Keratinocyte (primary cell): ENCODE measurements around the gene ANO9.

Experiments
- EZH2 ChIP-seq: IDR thresholded peaks from one replicate; pipeline ENCODE4 v1.6.1; 2012; ENCODE audit warnings: inconsistent platforms, mild to moderate bottlenecking, low read length, moderate library complexity
- TF ChIP-seq, protein P1 (sequence below), 3 experiments: IDR thresholded peaks in 1 of 3; conservative IDR thresholded peaks in 1 of 3; optimal IDR thresholded peaks in 1 of 3; 2 replicates in 2 of 3; 3 replicates in 1 of 3; pipeline versions ENCODE3 to v1.5.1; 2011; ENCODE audit warnings: low read length in 3 of 3, mild to moderate bottlenecking in 3 of 3, moderate library complexity in 2 of 3, control low read depth in 1 of 3, inconsistent platforms in 1 of 3; ENCODE audit not compliant: insufficient read depth in 2 of 3; ENCODE audit errors: extremely low read depth in 1 of 3

DNA sequence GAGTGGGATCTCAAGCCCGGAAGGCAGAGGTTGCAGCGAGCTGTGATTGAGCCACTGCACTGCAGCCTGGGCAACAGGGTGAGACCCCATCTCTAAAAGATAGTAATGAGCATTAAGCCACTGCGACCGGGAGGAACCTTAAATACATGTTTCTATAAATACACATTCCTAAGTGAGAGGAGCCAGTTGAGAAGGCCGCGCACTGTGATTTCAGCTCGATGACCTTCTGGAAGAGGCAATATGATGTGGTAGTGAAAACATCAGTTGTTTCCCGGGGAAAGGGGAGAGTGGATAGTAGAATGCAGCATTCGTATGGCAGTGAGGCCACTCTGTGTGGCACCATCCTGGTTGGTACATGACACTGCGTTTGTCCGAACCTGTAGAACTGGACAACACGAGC is 26.2 kb upstream of the ANO9 start:
- TF ChIP-seq, protein P1, sequence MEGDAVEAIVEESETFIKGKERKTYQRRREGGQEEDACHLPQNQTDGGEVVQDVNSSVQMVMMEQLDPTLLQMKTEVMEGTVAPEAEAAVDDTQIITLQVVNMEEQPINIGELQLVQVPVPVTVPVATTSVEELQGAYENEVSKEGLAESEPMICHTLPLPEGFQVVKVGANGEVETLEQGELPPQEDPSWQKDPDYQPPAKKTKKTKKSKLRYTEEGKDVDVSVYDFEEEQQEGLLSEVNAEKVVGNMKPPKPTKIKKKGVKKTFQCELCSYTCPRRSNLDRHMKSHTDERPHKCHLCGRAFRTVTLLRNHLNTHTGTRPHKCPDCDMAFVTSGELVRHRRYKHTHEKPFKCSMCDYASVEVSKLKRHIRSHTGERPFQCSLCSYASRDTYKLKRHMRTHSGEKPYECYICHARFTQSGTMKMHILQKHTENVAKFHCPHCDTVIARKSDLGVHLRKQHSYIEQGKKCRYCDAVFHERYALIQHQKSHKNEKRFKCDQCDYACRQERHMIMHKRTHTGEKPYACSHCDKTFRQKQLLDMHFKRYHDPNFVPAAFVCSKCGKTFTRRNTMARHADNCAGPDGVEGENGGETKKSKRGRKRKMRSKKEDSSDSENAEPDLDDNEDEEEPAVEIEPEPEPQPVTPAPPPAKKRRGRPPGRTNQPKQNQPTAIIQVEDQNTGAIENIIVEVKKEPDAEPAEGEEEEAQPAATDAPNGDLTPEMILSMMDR (optimal IDR thresholded peaks at IDR 0.05 in 1 of 3, IDR thresholded peaks at IDR 0.05 in 1 of 3, conservative IDR thresholded peaks at IDR 0.05 in 1 of 3; ENCODE audit: extremely low read depth in 1 of 3, insufficient read depth in 2 of 3, low read length in 3 of 3), result no peak
- TF ChIP-seq EZH2, result no peak
